ENCODE measurements around the gene TM9SF2. TPM values are rescaled to one million over a fixed set of nuclear protein-coding genes. Genes with fewer than 3 reads are reported as not detected.

The TM9SF2 gene
- total RNA-seq, 1 experiment from 2014 or later: 84.0 TPM

- TF ChIP-seq IRF2 (CRISPR knock-in tag; IDR thresholded peaks at IDR 0.05; ENCODE audit: borderline replicate concordance, low read depth) (no peak), GABPB1 (CRISPR knock-in tag; IDR thresholded peaks at IDR 0.05) (no peak)
These were observed 53.9 kb downstream of the TM9SF2 start (continued) for GRCh38 chr13:99555149-99555548.

DNA sequence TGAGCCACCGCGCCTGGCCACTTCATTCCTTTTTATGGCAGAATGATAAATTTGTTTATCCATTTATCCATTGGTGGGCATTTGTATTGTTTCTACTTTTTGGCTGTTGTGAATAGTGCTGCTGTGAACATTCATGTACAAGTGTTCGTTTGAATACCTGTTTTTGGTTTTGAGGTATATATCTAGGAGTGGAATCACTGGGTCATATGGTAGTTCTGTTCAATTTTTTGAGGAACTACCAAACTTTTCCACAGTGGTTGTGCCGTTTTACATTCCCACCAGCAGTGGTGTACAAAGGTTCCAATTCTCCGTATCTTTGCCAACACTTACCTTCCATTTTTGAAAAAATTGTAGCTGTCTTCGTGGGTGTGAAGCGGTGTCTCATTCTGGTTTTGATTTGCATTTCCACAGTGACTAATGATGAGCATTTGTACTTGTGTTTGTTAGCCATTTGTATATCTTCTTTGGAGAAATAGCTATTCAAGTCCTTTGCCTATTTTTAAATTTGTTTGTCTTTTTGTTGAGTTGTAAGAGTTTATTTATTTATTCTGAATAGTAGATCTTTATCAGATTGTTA is 55.7 kb downstream of the TM9SF2 start:
- no peak for TF ChIP-seq NFATC4 (CRISPR knock-in tag; IDR thresholded peaks at IDR 0.05)
- TF ChIP-seq STAT6 (CRISPR knock-in tag; conservative IDR thresholded peaks at IDR 0.05; ENCODE audit: low read depth): no peak
- TF ChIP-seq IRF1 (CRISPR knock-in tag; IDR thresholded peaks at IDR 0.05): no peak
- TF ChIP-seq NR3C1 (CRISPR knock-in tag; conservative IDR thresholded peaks at IDR 0.05; ENCODE audit: low read depth): no peak
- TF ChIP-seq, protein P1, sequence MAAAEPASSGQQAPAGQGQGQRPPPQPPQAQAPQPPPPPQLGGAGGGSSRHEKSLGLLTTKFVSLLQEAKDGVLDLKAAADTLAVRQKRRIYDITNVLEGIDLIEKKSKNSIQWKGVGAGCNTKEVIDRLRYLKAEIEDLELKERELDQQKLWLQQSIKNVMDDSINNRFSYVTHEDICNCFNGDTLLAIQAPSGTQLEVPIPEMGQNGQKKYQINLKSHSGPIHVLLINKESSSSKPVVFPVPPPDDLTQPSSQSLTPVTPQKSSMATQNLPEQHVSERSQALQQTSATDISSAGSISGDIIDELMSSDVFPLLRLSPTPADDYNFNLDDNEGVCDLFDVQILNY (CRISPR knock-in tag; IDR thresholded peaks at IDR 0.05): no peak
- TF ChIP-seq ZNF219 (CRISPR knock-in tag; IDR thresholded peaks at IDR 0.05; ENCODE audit: borderline replicate concordance): no peak
- no peak for TF ChIP-seq MYBL2 (CRISPR knock-in tag; IDR thresholded peaks at IDR 0.05)
- TF ChIP-seq HMGA2 (CRISPR knock-in tag; IDR thresholded peaks at IDR 0.05): no peak
- no peak for TF ChIP-seq ZSCAN18 (CRISPR knock-in tag; IDR thresholded peaks at IDR 0.05)
- no peak for TF ChIP-seq ZNF396 (CRISPR knock-in tag; IDR thresholded peaks at IDR 0.05; ENCODE audit: borderline replicate concordance)
- TF ChIP-seq, protein P2, sequence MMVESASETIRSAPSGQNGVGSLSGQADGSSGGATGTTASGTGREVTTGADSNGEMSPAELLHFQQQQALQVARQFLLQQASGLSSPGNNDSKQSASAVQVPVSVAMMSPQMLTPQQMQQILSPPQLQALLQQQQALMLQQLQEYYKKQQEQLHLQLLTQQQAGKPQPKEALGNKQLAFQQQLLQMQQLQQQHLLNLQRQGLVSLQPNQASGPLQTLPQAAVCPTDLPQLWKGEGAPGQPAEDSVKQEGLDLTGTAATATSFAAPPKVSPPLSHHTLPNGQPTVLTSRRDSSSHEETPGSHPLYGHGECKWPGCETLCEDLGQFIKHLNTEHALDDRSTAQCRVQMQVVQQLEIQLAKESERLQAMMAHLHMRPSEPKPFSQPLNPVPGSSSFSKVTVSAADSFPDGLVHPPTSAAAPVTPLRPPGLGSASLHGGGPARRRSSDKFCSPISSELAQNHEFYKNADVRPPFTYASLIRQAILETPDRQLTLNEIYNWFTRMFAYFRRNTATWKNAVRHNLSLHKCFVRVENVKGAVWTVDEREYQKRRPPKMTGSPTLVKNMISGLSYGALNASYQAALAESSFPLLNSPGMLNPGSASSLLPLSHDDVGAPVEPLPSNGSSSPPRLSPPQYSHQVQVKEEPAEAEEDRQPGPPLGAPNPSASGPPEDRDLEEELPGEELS (CRISPR knock-in tag; IDR thresholded peaks at IDR 0.05): no peak
- TF ChIP-seq NR1H2 (CRISPR knock-in tag; IDR thresholded peaks at IDR 0.05): no peak
- no peak for TF ChIP-seq CBFB (CRISPR knock-in tag; IDR thresholded peaks at IDR 0.05; ENCODE audit: low read depth)
- TF ChIP-seq MXD4 (CRISPR knock-in tag; IDR thresholded peaks at IDR 0.05; ENCODE audit: borderline replicate concordance): no peak
- no peak for TF ChIP-seq ZNF425 (CRISPR knock-in tag; conservative IDR thresholded peaks at IDR 0.05)
- POLR2A ChIA-PET: no interaction called here
- peaks cover 46% of the 10 kb centered on the region for H3K36me3 Mint-ChIP-seq
- H3K27ac Mint-ChIP-seq: no peak overlapping the region
- H3K9me3 Mint-ChIP-seq: no peaks in the 10 kb centered on the region
- DNase-seq (ENCODE audit: low spot score) (no peak), ATAC-seq (no peak)
- H3K4me1 Mint-ChIP-seq: no peaks in the 10 kb centered on the region
- CTCF ChIA-PET: no interaction called here
- no peak overlapping the region for H3K4me3 Mint-ChIP-seq
- no peaks in the 10 kb centered on the region for H3K27me3 Mint-ChIP-seq (ENCODE audit: low read depth)

Measured in WTC11 (cell line).